Right renal cortex interstitium (tissue), 3 donors: ENCODE measurements around the gene SLC1A4. TPM values are rescaled to one million over a fixed set of nuclear protein-coding genes. Genes with fewer than 3 reads are reported as not detected.
"Not testable (repeated sequence)": the region's sequence is repeated elsewhere in the genome, so short reads cannot be mapped to it uniquely, and the experiment has no call there.

ENCODE experiments used
- DNase-seq, 3 donors: peaks; one replicate each; pipeline ENCODE4 v3.0.0-alpha.2; 2013; ENCODE audit warnings: low read depth in 3 of 3, low spot score in 2 of 3
- polyA plus RNA-seq, 3 donors: library from polyadenylated mRNA; unstranded; fragments of 120-200 nt; gene quantifications; one replicate each; pipeline ENCODE4 v1.2.1, GENCODE V29; 2013; ENCODE audit not compliant: insufficient read length in 3 of 3

SLC1A4 gene
- polyA plus RNA-seq, 3 donors = 5.9 to 8.8 (median 8.4) TPM

- DNase-seq = not testable (repeated sequence)
Measured at GRCh38 chr2:64963138-64963537, 26.1 kb upstream of the SLC1A4 start.

- DNase-seq = no peak
Measured at GRCh38 chr2:64963719-64964118, 25.5 kb upstream of the SLC1A4 start.

- no peak for DNase-seq
Measured at GRCh38 chr2:64966017-64966416, 23.2 kb upstream of the SLC1A4 start.

DNA sequence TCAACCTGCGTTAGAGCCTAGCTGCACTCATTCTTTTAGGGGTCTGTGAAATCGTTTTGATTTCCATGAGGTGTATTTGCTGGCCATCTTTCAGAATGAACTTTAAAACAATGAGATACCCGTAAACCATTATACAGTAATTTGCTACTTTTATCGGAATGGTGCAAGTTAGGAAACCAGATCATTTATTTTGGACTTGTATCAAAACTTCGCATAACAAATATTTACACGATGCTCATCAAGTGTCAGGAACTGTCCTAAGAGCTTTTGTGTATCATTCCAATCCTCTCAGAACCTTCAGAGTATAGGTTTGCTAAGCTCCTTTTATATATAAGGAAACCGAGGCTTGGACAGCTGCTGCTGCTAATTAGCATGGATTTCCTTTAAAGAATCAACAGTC is 22.4 kb upstream of the SLC1A4 start:
- DNase-seq = no peak

GRCh38 chr2:64967601-64968000 is 21.6 kb upstream of the SLC1A4 start:
- no peak for DNase-seq

DNA sequence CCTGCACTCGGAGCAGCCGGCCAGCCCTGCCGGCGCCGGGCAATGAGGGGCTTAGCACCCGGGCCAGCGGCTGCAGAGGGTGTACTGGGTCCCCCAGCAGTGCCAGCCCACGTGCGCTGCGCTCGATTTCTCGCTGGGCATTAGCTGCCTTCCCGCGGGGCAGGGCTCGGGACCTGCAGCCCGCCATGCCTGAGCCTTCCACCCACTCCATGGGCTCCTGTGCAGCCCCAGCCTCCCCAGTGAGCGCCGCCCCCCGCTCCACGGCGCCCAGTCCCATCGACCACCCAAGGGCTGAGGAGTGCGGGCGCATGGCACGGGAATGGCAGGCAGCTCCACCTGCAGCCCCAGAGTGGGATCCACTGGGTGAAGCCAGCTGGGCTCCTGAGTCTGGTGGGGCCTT is 20.1 kb upstream of the SLC1A4 start:
- DNase-seq = not testable (repeated sequence)

GRCh38 chr2:64970495-64970894 is 18.7 kb upstream of the SLC1A4 start:
- DNase-seq = no peak

DNA sequence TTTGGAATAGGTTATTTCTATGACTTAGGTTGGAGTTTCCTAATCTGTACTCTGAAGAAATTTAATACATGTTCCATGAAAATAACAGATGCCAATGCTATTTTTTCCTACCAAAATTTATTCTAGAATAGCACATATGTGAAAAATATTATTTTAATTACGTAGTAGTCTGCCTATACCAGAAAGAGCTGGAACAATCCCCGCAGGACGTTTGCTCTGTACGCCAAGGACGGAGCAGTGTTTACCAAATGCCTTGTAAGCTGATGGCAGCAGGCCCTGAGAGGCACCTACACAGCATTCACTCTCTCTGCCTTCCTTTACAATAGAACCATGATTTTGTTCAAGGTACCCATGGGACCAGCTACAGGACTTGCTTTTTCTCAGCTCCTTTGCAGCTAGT is 16.8 kb upstream of the SLC1A4 start:
- DNase-seq = no peak

- DNase-seq = no peak
Measured at GRCh38 chr2:64972876-64973275, 16.3 kb upstream of the SLC1A4 start.

GRCh38 chr2:64975232-64975821 is 13.9 kb upstream of the SLC1A4 start:
- DNase-seq = no peak

DNA sequence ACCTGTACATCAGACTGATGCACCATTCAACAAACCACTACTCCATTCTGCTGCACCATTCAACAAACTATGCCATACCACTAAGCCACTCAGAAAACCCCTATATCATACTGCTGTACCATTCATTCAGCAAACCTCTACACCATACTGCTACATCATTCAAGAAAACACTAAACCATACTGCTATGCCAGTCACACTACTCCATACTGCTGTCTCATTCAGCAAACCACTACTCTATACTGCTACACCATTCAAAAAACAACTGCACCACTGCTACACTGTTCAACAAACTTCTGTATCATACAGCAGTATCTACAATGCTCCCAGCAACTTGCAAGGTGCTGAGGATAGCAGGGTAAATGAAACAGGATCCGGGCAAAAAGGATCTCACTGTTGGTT is 12.9 kb upstream of the SLC1A4 start:
- no peak for DNase-seq

- no peak for DNase-seq
Measured at GRCh38 chr2:64978514-64979268, 10.5 kb upstream of the SLC1A4 start.

- no peak for DNase-seq
Measured at GRCh38 chr2:64979744-64980143, 9.5 kb upstream of the SLC1A4 start.

- DNase-seq = no peak
Measured at GRCh38 chr2:64980183-64980582, 9.0 kb upstream of the SLC1A4 start.

DNA sequence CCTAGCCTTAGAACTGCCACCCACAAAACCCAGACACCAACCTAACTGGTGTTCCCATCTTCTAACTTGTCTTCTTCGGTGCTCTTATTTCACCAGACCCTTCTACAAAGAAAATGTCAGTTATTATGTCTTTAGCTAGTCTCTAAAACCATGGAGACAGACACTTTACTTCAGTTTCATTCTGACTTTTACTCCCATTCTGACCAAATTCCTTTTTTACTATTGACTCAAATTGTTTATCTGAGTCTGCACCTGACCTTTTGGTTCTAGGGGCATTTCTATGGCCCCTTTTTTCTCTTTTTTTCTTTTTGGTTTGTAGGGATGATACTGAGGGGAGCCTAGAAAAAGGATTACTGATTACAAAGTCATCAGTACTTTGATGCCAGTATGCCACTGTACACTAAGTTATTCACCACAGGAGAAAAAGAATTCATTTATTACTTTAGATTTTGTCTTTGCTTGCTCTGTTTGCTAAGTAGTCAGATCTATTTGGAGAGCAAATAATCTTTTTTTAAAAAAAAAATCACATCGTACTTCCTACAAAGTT is 6.8 kb upstream of the SLC1A4 start:
- no peak for DNase-seq

DNA sequence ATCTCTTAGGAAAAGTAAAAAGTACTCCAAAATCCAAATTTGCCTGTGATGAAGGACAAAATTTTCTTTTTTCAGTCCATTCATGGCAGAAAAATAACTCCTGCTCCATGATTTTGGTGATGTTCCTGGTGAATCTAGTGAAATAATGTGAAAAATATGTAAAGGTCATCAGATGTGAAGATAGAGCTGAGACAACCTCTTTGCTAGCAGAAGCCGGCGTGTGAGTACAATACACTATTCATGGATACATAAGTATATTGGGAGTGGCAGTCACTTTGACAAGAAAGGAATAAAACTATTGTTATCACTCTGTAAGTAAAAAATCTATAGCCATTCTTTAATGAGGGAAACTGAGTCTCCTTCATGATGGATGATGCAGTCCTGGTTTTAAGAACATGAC is 6.3 kb upstream of the SLC1A4 start:
- no peak for DNase-seq

DNA sequence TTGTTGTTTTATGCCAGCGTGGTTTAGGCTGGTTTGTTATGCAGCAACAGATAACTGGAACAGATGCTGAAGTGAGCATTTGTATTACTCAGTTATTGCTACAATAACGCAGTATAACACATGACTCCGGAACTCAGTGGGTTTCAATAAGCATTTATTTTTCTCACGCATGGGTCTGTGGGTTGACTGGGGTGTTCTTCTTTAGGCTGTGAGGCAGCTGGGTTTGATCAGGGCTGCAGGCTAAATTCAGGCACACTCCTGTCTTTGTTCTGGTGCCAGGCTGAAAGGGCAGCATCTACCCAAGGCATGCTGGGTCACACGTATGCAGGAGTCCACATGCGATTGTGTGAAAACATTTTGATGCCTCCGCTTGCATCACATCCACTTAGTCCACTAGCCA is 3.8 kb upstream of the SLC1A4 start:
- no peak for DNase-seq

GRCh38 chr2:64987001-64987955 is 1.9 kb upstream of the SLC1A4 start:
- DNase-seq = no peak

GRCh38 chr2:64987956-64988419 is 1.2 kb upstream of the SLC1A4 start:
- peak in 2 of 3 donors; percentile 53 to 68 for DNase-seq

DNA sequence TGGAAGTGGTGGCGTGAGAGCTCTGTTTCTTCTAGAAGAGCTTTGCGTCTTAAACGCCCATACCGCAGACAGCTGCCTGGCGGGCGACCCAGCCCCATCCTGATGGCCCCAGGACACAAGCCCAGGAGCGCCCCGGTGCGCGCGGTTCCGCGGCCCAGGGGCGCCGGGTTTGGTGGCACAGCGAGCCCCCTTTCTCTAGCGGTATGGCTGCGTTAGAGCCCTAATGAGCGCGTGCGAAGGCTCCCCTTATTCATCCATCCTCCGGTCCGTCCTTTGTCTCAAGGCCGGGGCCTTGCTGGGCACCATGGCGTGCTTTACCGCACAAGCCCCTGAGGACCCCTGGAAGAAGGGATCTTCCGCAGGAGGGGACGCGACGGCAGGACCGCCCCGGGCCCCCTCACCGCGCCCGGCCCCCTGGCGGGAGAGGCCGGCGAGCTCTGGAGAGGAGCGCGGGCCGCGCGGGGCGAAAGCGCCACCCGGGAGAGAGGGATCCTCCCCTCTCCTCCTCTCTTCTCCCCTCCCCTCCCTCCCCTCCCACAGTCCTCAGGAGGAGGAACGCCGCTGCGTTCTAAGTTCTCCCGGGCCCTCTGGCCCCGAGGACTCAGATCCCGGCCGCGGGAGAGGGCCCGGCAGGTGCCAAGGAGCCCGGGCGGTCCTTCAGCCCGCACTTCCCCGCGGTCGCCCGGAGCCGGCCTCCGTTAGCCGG is 626 bp upstream of the SLC1A4 start:
- peak; percentile 58 to 60 (median 59) for DNase-seq
